Nephron (organoid): ENCODE results near the gene KRT10.

Experiments
- H3K27ac Mint-ChIP-seq, 3 experiments: 2 replicates each; pipeline ENCODE4 v1.8.0; 2020; ENCODE audit warnings: mixed read lengths in 3 of 3, mild to moderate bottlenecking in 2 of 3, moderate library complexity in 1 of 3
- H3K27me3 Mint-ChIP-seq: 2 replicates; pipeline ENCODE4 v1.8.0; 2021; ENCODE audit warnings: low read depth, mild to moderate bottlenecking, moderate library complexity, mixed read lengths
- H3K36me3 Mint-ChIP-seq: 2 replicates; pipeline ENCODE4 v1.8.0; 2020; ENCODE audit warnings: low read depth, mixed read lengths
- H3K4me1 Mint-ChIP-seq: 2 replicates; pipeline ENCODE4 v1.8.0; 2020; ENCODE audit warnings: mixed read lengths
- H3K4me3 Mint-ChIP-seq, 3 experiments: 2 replicates each; pipeline ENCODE4 v1.8.0; 2020; ENCODE audit warnings: mild to moderate bottlenecking in 3 of 3, mixed read lengths in 3 of 3, moderate library complexity in 2 of 3
- H3K9me3 Mint-ChIP-seq: 2 replicates; pipeline ENCODE4 v1.8.0; 2020; ENCODE audit warnings: mixed read lengths
- CTCF ChIP-seq, 3 experiments: fragments of 200-600 bp; sonication (generic); IDR thresholded peaks; one replicate each; pipeline ENCODE4 v1.5.0; 2021; ENCODE audit warnings: antibody characterized with exemption in 3 of 3; ENCODE audit not compliant: unreplicated experiment in 3 of 3

Gene KRT10

GRCh38 chr17:40830085-40830776 is 7.8 kb upstream of the KRT10 start:
- Mint-ChIP-seq H3K27ac (no peak overlapping the region), H3K4me1 (no peaks in the 10 kb centered on the region), H3K36me3 (peaks cover 8% of the 10 kb centered on the region)

GRCh38 chr17:40828454-40829044 is 6.1 kb upstream of the KRT10 start:
- H3K4me3 Mint-ChIP-seq: no peak overlapping the region
- H3K27me3 Mint-ChIP-seq: no peaks in the 10 kb centered on the region
- no peaks in the 10 kb centered on the region for H3K4me1 Mint-ChIP-seq
- peaks cover 3% of the 10 kb centered on the region for H3K36me3 Mint-ChIP-seq
- H3K27ac Mint-ChIP-seq: peak overlapping the region in 1 of 3 experiments; percentile 22
- H3K9me3 Mint-ChIP-seq: no peaks in the 10 kb centered on the region
- TF ChIP-seq CTCF (IDR thresholded peaks at IDR 0.05; ENCODE audit: unreplicated experiment in 3 of 3): no peak

More at GRCh38 chr17:40830085-40830776, 7.8 kb upstream of the KRT10 start:
- no peaks in the 10 kb centered on the region for H3K27me3 Mint-ChIP-seq
- H3K4me3 Mint-ChIP-seq: no peak overlapping the region
- TF ChIP-seq CTCF (IDR thresholded peaks at IDR 0.05; ENCODE audit: unreplicated experiment in 3 of 3): no peak
- no peaks in the 10 kb centered on the region for H3K9me3 Mint-ChIP-seq

- TF ChIP-seq CTCF (IDR thresholded peaks at IDR 0.05; ENCODE audit: unreplicated experiment in 3 of 3): no peak
- H3K4me1 Mint-ChIP-seq: no peaks in the 10 kb centered on the region
- H3K4me3 Mint-ChIP-seq: no peak overlapping the region
- peak overlapping the region in 1 of 3 experiments; percentile 22 for H3K27ac Mint-ChIP-seq
- H3K9me3 Mint-ChIP-seq: no peaks in the 10 kb centered on the region
- no peaks in the 10 kb centered on the region for H3K27me3 Mint-ChIP-seq
- no peaks in the 10 kb centered on the region for H3K36me3 Mint-ChIP-seq
These were observed 5.5 kb upstream of the KRT10 start for GRCh38 chr17:40827746-40828453.

- Mint-ChIP-seq H3K9me3 (no peaks in the 10 kb centered on the region), H3K36me3 (peaks cover 7% of the 10 kb centered on the region)
These were observed 3.2 kb upstream of the KRT10 start for GRCh38 chr17:40825599-40825998.

DNA sequence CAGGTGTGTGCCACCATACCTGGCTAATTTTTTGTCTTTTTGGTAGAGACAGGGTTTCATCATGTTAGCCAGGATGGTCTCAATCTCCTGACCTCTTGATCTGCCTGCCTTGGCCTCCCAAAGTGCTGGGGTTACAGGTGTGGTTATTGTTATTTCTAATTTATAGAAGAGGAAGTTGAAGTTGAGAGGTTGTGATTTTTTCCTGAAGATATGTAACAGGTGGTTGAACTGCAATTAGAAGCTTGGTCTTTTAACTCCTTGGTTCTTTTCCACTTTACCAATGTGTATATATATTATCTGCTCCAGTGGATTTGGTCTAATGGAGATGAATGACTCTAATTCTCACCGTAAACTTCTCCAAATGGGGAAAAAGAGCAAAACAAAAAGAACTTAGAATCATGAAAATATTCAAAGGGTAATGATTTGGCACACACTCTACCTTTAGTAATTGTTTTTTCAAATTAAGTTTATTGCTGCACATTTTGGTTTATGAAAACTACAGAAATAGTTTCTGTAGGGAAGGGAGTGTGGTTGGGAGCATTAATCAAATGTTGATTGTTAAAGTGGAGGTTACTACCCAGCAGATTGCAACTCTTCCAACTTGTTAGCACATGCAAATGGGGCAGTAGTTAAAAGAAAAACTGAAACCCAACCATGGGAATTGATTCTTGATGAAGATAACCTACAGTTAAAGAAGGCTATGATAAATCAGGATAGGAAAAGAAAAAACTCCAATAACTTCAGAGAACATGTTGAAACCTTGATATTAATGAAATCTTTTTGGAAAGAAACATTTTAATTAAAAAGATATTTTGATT is 1.8 kb upstream of the KRT10 start:
- Mint-ChIP-seq H3K4me3 (no peak overlapping the region), H3K36me3 (peaks cover 13% of the 10 kb centered on the region), H3K4me1 (peaks cover 11% of the 10 kb centered on the region), H3K9me3 (no peaks in the 10 kb centered on the region), H3K27me3 (no peaks in the 10 kb centered on the region), H3K27ac (no peak overlapping the region)
- TF ChIP-seq CTCF (IDR thresholded peaks at IDR 0.05; ENCODE audit: unreplicated experiment in 3 of 3): no peak

More at GRCh38 chr17:40825599-40825998, 3.2 kb upstream of the KRT10 start:
- Mint-ChIP-seq H3K4me1 (peaks cover under 1% of the 10 kb centered on the region), H3K27me3 (no peaks in the 10 kb centered on the region), H3K27ac (no peak overlapping the region), H3K4me3 (no peak overlapping the region)
- TF ChIP-seq CTCF (IDR thresholded peaks at IDR 0.05; ENCODE audit: unreplicated experiment in 3 of 3): no peak
